ENCODE data around the gene SULT2B1.

DNA sequence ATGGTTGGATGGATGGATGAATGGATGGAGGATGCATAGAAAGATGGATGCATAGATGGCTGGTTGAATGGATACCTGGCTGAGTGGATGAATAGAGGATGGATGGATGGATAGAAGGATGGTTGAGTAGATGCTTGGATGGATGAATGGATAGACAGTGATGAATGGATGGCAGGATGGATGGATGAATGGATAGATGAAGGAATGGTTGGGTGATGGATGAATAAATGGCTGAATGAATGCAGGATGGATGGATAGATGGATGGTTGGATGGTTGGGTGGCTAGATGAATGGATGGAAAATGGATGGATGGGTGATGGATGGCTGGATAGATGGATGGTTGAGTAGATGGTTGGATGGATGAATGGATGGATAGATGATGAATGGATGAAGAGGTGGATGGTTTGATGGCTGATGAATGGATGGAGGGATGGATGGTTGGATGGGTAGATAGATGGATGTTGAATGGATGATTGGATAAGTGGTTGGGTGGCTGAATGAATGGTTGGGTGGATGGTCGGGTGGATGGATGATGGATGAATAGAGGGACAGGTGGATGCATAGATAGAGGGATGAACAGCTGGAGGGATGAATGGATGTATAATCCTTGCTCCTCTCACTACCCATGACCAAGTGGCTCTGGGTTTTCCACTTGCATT is 3.6 kb upstream of the SULT2B1 start:
- no peak for TF ChIP-seq POLR2AphosphoS5 (IDR thresholded peaks at IDR 0.05; ENCODE audit: low read depth, low read length)
- TF ChIP-seq POLR2A (IDR thresholded peaks at IDR 0.05; ENCODE audit: low read depth, low read length), result no peak
